Activated CD8-positive, alpha-beta memory T cell treated with anti-CD3 and anti-CD28 coated beads for 4 hours (primary cell): Measurements from ENCODE around the gene ADARB2.
"Not testable (repeated sequence)": the region's sequence is repeated elsewhere in the genome, so short reads cannot be mapped to it uniquely, and the experiment has no call there.

Experiments used
- DNase-seq, 2 donors: peaks; one replicate each; pipeline ENCODE4 v3.0.0-alpha.2; 2020; ENCODE audit warnings: low read depth in 2 of 2

ADARB2 gene

GRCh38 chr10:1358860-1359625 is 378.3 kb downstream of the ADARB2 start:
- DNase-seq: no peak

GRCh38 chr10:1358147-1358546 is 379.2 kb downstream of the ADARB2 start:
- DNase-seq: no peak

- DNase-seq: no peak
Measured at GRCh38 chr10:1356349-1356748, 381.0 kb downstream of the ADARB2 start.

- no peak for DNase-seq
Measured at GRCh38 chr10:1354809-1355710, 382.3 kb downstream of the ADARB2 start.

- not testable (repeated sequence) for DNase-seq
Measured at GRCh38 chr10:1352296-1352695, 385.0 kb downstream of the ADARB2 start.

GRCh38 chr10:1348773-1349050 is 388.6 kb downstream of the ADARB2 start:
- DNase-seq: no peak

GRCh38 chr10:1347962-1348772 is 389.2 kb downstream of the ADARB2 start:
- no peak for DNase-seq

GRCh38 chr10:1347525-1347924 is 389.8 kb downstream of the ADARB2 start:
- no peak for DNase-seq

- no peak for DNase-seq
Measured at GRCh38 chr10:1346201-1346600, 391.1 kb downstream of the ADARB2 start.

GRCh38 chr10:1345368-1345767 is 392.0 kb downstream of the ADARB2 start:
- DNase-seq: no peak

GRCh38 chr10:1344846-1345245 is 392.5 kb downstream of the ADARB2 start:
- no peak for DNase-seq

- no peak for DNase-seq
Measured at GRCh38 chr10:1344408-1344807, 392.9 kb downstream of the ADARB2 start.

- DNase-seq: no peak
Measured at GRCh38 chr10:1343176-1343575, 394.1 kb downstream of the ADARB2 start.

GRCh38 chr10:1341052-1341451 is 396.3 kb downstream of the ADARB2 start:
- not testable (repeated sequence) for DNase-seq

GRCh38 chr10:1339396-1339795 is 397.9 kb downstream of the ADARB2 start:
- no peak for DNase-seq

- DNase-seq: no peak
Measured at GRCh38 chr10:1335642-1336041, 401.7 kb downstream of the ADARB2 start.

- DNase-seq: no peak
Measured at GRCh38 chr10:1333981-1334380, 403.3 kb downstream of the ADARB2 start.

GRCh38 chr10:1331560-1331959 is 405.8 kb downstream of the ADARB2 start:
- no peak for DNase-seq

- no peak for DNase-seq
Measured at GRCh38 chr10:1329622-1330021, 407.7 kb downstream of the ADARB2 start.

- DNase-seq: no peak
Measured at GRCh38 chr10:1328981-1329614, 408.2 kb downstream of the ADARB2 start.

- no peak for DNase-seq
Measured at GRCh38 chr10:1328161-1328823, 409.0 kb downstream of the ADARB2 start.
